ENCODE data around the gene SMIM36.

The SMIM36 gene

DNA sequence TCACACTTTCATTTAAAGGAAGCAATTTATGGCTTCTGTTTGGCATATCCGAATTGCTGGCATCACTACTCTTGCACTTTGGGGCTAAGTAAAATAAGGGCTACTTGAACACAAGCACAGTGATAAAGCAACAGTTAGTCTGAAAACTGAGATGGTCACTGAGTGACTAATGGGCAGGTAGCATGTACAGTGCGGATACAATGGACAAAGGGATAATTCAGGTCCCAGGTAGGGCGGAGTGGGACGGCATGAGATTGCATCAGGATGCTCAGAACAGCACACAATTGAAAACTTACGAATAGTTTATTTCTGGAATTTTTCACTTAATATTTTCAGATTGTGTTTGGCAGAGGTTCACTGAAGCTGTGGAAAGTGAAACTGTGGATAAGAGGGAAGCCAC, 9.2 kb upstream of the SMIM36 start:
- TF ChIP-seq TEAD4 (IDR thresholded peaks at IDR 0.05) (no peak), TCF12 (IDR thresholded peaks at IDR 0.05; ENCODE audit: low read depth) (no peak)

GRCh38 chr17:55518510-55518909, 7.3 kb upstream of the SMIM36 start:
- TF ChIP-seq YY1 (IDR thresholded peaks at IDR 0.05; ENCODE audit: low read depth) (no peak), EP300 (IDR thresholded peaks at IDR 0.05; ENCODE audit: borderline replicate concordance) (no peak), TEAD4 (IDR thresholded peaks at IDR 0.05) (no peak), MAX (IDR thresholded peaks at IDR 0.05) (no peak)

- TF ChIP-seq RAD21 (IDR thresholded peaks at IDR 0.05; ENCODE audit: low read depth) (peak; percentile 72), TCF12 (IDR thresholded peaks at IDR 0.05; ENCODE audit: low read depth) (no peak), TAF1 (IDR thresholded peaks at IDR 0.05; ENCODE audit: low read depth) (no peak)
Measured at GRCh38 chr17:55513885-55514590, 2.8 kb upstream of the SMIM36 start.

DNA sequence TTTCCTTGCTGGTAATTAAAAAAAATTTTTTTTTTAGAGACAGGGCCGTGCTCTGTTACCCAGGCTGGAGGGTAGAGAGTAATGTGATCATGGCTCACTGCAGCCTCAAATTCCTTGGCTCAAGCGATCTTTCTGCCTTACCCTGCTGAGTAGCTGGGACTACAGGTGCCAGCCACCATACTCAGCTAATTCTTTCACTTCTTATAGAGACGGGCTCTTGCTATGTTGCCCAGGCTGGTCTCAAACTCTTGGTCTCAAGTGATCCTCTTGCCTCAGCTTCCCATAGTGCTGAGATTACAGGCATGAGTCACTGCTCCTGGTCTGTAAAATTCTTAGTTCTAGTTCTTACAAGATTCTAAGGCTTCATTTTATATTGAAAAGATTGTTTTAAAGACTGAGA, 11.1 kb downstream of the SMIM36 start:
- TF ChIP-seq MAX (IDR thresholded peaks at IDR 0.05) (no peak), NFIC (IDR thresholded peaks at IDR 0.05) (no peak), CREB1 (IDR thresholded peaks at IDR 0.05; ENCODE audit: low read depth) (no peak), EGR1 (IDR thresholded peaks at IDR 0.05) (no peak), REST (IDR thresholded peaks at IDR 0.05; ENCODE audit: low read depth) (no peak), RAD21 (IDR thresholded peaks at IDR 0.05; ENCODE audit: low read depth) (no peak), TCF12 (IDR thresholded peaks at IDR 0.05; ENCODE audit: low read depth) (no peak), TAF1 (IDR thresholded peaks at IDR 0.05; ENCODE audit: low read depth) (no peak), EP300 (IDR thresholded peaks at IDR 0.05; ENCODE audit: borderline replicate concordance) (no peak), CEBPB (IDR thresholded peaks at IDR 0.05) (no peak), TEAD4 (IDR thresholded peaks at IDR 0.05) (no peak), ZBTB7A (IDR thresholded peaks at IDR 0.05; ENCODE audit: low read depth) (no peak), YY1 (IDR thresholded peaks at IDR 0.05; ENCODE audit: low read depth) (no peak), FOXM1 (IDR thresholded peaks at IDR 0.05; ENCODE audit: borderline replicate concordance, low read depth) (no peak)
- TF ChIP-seq, protein P1, sequence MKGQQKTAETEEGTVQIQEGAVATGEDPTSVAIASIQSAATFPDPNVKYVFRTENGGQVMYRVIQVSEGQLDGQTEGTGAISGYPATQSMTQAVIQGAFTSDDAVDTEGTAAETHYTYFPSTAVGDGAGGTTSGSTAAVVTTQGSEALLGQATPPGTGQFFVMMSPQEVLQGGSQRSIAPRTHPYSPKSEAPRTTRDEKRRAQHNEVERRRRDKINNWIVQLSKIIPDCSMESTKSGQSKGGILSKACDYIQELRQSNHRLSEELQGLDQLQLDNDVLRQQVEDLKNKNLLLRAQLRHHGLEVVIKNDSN (IDR thresholded peaks at IDR 0.05): no peak

GRCh38 chr17:55496094-55496881, 15.0 kb downstream of the SMIM36 start:
- no peak for TF ChIP-seq RAD21 (IDR thresholded peaks at IDR 0.05; ENCODE audit: low read depth)
- TF ChIP-seq REST (IDR thresholded peaks at IDR 0.05; ENCODE audit: low read depth): no peak

DNA sequence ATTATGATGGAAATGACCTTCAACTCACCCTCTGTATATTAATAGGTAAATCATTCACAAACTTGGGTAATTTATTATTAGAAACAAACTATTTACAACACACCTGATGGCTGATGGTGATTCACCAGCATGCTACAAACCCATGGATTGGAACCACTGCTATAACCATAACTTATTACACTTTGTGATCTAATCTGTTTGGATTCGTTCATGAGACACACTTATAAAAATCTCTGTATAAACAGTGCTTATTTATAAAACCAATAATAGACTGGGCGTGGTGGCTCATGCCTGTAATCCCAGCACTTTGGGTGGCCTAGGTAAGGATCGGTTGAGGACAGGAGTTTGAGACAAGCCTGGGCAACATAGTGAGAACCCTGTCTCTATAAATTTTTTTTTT, 16.0 kb downstream of the SMIM36 start:
- TF ChIP-seq TEAD4 (IDR thresholded peaks at IDR 0.05) (no peak), ZBTB7A (IDR thresholded peaks at IDR 0.05; ENCODE audit: low read depth) (no peak), CEBPB (IDR thresholded peaks at IDR 0.05) (no peak), YY1 (IDR thresholded peaks at IDR 0.05; ENCODE audit: low read depth) (no peak), RAD21 (IDR thresholded peaks at IDR 0.05; ENCODE audit: low read depth) (no peak), EGR1 (IDR thresholded peaks at IDR 0.05) (no peak), NFIC (IDR thresholded peaks at IDR 0.05) (no peak), TCF12 (IDR thresholded peaks at IDR 0.05; ENCODE audit: low read depth) (no peak), CREB1 (IDR thresholded peaks at IDR 0.05; ENCODE audit: low read depth) (no peak), TAF1 (IDR thresholded peaks at IDR 0.05; ENCODE audit: low read depth) (no peak), REST (IDR thresholded peaks at IDR 0.05; ENCODE audit: low read depth) (no peak), FOXM1 (IDR thresholded peaks at IDR 0.05; ENCODE audit: borderline replicate concordance, low read depth) (no peak), EP300 (IDR thresholded peaks at IDR 0.05; ENCODE audit: borderline replicate concordance) (no peak)
- TF ChIP-seq, protein P1 (IDR thresholded peaks at IDR 0.05): no peak
